HK-2 (cell line): ENCODE results near the gene HOXC4.

Source experiments
- DNase-seq: peaks from one replicate; pipeline ENCODE4 v3.0.0-alpha.2; 2018; ENCODE audit not compliant: unreplicated experiment

HOXC4 gene

GRCh38 chr12:54028314-54029201 is 25.1 kb upstream of the HOXC4 start, which contains the start of gene HOXC6:
HOXC6 (plus strand) TSS chr12:54028440; CDS start chr12:54028522, 82 bp downstream.
- DNase-seq, result no peak

DNA sequence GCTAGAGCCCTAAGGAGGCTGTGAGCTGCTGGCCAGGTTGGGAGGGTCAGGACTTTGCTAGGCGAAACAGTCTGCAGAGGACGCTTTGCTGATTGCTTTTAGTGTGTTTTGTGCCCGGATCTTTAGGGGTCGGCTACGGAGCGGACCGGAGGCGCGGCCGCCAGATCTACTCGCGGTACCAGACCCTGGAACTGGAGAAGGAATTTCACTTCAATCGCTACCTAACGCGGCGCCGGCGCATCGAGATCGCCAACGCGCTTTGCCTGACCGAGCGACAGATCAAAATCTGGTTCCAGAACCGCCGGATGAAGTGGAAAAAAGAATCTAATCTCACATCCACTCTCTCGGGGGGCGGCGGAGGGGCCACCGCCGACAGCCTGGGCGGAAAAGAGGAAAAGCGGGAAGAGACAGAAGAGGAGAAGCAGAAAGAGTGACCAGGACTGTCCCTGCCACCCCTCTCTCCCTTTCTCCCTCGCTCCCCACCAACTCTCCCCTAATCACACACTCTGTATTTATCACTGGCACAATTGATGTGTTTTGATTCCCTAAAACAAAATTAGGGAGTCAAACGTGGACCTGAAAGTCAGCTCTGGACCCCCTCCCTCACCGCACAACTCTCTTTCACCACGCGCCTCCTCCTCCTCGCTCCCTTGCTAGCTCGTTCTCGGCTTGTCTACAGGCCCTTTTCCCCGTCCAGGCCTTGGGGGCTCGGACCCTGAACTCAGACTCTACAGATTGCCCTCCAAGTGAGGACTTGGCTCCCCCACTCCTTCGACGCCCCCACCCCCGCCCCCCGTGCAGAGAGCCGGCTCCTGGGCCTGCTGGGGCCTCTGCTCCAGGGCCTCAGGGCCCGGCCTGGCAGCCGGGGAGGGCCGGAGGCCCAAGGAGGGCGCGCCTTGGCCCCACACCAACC is 23.9 kb upstream of the HOXC4 start:
- DNase-seq, result no peak

- no peak for DNase-seq
Observed at GRCh38 chr12:54030442-54030801, 23.2 kb upstream of the HOXC4 start.

DNA sequence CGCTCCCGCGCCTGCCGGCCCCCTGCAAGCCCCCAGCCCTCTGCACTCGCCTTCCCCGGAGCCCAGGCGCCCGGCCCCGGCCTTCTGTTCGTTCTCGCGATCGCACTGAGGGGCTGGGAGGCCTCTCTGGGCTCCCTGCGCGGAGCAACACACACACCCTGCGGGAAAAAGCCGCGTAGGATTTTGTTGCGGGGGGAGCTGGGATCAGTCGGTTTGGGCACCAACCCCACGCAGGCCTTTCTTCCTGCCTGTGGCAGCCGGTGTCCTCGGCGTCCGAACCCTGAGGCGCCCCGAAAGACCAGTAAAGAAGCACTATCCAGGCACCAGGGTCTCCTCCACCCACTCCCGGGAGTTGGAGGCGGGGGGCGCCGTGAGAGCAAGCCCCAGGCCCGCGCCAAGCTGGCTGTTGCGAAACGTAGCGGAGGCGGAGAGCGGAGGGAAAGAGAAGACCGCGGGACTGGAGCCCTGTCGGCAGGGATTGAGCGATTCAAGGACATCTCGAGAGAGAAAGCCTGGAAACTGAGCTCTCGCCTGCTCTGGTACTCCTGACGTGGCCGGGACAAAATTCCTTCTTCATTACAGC is 22.7 kb upstream of the HOXC4 start:
- no peak for DNase-seq

GRCh38 chr12:54031480-54031879 is 22.2 kb upstream of the HOXC4 start:
- no peak for DNase-seq

GRCh38 chr12:54032086-54032619 is 21.5 kb upstream of the HOXC4 start:
- DNase-seq, result peak; percentile 10

GRCh38 chr12:54032627-54033100 is 21.0 kb upstream of the HOXC4 start, which contains the start of gene HOXC5:
HOXC5 (plus strand) TSS chr12:54033050; CDS start chr12:54033123, 73 bp downstream.
- DNase-seq, result peak; percentile 75

GRCh38 chr12:54033106-54033979 is 20.3 kb upstream of the HOXC4 start:
- DNase-seq, result no peak

- DNase-seq, result no peak
Observed at GRCh38 chr12:54033980-54034784, 19.5 kb upstream of the HOXC4 start.

DNA sequence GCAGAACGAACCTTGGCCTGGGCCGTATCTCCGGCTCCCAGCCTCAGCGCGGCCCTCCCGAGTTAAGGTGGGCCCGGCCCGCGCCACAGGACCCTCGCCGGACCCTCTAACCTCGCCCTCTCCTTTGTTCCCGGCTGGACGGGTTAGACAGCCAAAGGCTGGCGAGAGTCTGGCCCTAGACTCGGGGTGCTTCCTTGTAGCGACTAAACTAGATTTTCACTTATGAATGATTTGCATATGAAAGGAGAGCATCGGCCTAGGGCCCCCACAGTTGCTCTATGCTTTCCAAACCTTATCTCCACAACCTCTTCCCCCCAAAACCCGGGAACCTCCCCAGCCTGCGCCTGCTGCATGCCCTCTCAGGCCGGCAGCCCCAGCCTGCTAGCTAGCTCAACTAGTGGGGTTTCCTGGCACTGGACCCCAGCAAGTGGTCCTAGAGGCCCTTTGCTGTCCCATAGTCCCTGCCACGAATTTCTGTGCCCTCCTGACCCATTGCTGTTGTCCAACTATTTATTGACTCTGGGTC is 18.8 kb upstream of the HOXC4 start:
- DNase-seq, result no peak

GRCh38 chr12:54035568-54036264 is 17.9 kb upstream of the HOXC4 start:
- DNase-seq, result no peak

- peak; percentile 82 for DNase-seq
Observed at GRCh38 chr12:54036620-54037359, 16.8 kb upstream of the HOXC4 start.

DNA sequence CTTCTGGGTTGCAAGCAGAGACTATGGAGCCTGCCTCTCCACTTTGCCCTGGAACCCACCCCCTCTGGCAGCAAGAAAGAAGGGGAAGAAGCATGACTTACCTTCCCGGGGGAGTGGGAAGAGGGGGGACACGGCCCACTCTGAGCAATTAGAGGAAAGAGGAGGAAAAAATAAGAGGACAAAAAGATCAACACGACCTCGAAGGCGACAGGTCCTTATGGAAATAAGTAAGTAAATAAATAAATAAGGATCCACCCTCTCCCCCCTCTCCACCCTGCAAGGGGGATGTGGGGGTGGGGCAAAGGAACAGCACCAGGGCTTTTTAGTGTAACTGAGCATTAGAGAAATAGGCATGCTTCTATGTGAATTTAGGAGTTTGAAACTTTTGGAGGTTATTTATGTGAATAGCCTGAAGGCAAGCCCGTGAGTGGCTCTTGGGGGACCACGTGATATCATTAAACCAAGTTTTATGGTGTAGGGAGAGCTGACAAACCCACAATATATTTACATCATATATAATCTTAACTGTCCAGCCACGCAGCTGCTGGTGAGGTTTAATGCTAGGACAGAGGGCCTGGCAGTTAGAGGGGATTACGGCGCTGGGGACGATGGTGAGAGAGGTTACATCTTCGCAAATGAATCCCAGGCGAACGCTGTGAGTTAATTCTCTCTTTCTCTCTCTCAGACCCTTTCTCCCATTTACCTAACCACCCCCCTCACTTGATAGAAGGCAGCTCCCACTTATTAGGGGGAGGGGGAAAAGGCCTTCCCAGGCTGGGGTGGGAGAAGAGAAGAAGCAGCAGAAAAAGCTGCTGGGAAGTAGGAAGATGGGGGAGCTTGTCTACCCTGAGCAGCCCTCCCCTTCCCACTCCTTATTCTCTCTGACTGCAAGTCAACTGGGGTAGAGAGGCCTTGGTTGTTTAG is 16.0 kb upstream of the HOXC4 start:
- DNase-seq, result no peak

GRCh38 chr12:54038284-54038870 is 15.3 kb upstream of the HOXC4 start:
- DNase-seq, result no peak

GRCh38 chr12:54038871-54039414 is 14.7 kb upstream of the HOXC4 start:
- DNase-seq, result no peak

GRCh38 chr12:54039417-54040147 is 14.1 kb upstream of the HOXC4 start:
- DNase-seq, result no peak
